DMS153 (cell line): ENCODE data around the gene METTL24.
"Not testable (repeated sequence)": the region's sequence is repeated elsewhere in the genome, so short reads cannot be mapped to it uniquely, and the experiment has no call there.

ENCODE experiments used
- DNase-seq: peaks from one replicate; lab custom pipeline; 2025; lab: John Stamatoyannopoulos, UW

Gene METTL24

DNA sequence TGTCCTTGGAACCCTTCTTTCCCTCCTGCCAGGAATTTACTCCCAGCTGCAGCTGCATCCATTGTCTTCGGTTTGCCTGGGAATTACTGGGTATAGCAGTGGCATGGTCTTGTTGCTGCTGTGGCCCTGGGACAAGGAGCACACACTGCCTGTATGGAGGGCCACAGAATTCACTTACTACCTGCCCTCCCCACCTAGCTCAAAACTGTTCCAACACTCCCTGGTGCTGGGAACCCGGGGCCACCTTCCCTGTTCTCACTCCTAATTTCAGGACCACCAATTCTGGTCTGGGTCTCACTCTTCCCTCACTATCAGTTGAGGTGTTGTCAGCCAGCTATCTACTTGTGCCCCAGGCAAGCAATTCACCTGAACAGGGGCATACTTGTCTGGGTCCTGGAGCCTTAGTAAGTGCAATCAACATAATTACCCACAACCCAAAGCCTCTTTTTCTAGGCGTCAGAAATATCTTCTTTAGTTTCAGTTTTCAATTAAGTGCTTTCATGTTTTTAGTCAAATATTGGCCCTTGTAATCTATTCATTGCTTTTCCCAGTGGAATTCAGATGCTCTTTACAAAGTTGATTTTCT is 47.2 kb downstream of the METTL24 start:
- no peak for DNase-seq

DNA sequence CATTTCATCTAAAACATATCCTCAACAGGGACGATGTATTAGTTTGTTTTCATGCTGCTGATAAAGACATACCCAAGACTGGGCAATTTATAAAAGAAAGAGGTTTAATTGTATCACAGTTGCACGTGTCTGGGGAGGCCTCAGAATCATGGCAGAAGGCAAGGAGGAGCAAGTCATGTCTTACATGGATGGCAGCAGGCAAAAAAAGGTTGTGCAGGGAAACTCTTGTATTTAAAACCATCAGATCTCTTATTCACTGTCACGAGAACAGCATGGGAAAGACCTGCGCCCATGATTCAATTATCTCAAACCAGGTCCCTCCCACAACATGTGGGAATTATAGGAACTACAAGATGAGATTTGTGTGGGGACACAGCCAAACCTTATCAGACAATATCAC is 48.7 kb downstream of the METTL24 start:
- not testable (repeated sequence) for DNase-seq

DNA sequence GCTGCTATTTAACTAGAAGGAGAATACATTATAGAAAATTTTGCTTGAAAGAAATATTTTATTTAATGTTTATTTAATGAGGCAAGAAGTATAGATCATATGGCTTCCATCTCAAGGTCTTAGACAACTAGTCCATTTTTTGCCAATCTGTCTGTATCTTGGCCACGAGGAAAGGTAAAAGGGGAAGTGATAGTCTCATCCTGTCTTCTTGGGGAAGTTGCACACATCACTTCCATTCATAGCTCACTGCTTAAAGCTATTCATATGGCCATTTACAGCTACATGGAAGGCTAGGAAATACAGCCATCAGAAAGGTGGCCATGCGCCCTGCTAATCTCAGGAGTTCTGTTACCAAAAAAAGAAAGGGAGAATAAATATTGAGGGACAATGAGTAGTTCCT is 50.8 kb downstream of the METTL24 start:
- no peak for DNase-seq

DNA sequence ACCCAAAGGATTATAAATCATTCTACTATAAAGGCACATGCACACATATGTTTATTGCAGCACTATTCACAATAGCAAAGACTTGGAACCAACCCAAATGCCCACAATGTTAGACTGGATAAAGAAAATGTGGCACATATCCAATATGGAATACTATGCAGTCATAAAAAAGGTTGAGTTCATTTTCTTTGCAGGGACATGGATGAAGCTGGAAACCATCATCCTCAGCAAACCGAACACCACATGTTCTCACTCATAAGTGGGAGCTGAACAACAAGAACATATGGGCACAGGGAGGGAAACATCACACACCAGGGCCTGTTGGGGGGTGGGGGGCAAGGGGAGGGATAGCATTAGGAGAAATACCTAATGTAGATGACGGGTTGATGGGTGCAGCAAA is 52.3 kb downstream of the METTL24 start:
- DNase-seq = not testable (repeated sequence)

DNA sequence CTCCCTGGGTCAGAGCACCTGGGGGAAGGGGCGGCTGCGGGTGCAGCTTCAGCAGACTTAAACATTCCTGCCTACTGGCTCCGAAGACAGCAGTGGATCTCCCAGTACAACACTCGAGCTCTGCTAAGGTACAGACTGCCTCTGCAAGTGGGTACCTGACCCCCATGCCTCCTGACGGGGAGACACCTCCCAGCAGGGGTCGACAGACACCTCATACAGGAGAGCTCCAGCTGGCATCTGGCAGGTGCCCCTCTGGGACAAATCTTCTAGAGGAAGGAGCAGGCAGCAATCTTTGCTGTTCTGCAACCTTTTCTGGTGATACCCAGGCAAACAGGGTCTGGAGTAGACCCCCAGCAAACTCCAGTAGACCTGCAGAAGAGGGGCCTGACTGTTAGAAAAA is 54.5 kb downstream of the METTL24 start:
- not testable (repeated sequence) for DNase-seq

DNA sequence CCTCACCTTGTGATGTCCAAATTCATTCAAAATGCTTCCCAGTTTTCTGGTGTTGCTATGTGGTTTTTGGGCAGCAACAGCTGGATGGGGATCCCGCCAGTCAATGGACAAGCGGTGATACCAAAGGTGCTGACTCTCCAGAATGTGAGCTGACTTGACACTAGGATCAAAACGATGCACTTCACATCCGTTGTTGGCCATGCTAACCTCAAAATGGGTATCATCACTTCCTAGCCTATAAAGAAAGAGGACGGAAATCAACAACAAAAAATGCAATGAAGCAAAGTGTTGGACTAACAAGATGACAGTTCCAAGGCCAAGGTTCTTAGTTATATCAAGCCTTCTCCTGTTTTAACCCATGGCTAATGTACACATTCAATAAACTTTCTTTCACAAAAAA is 59.2 kb downstream of the METTL24 start:
- no peak for DNase-seq

DNA sequence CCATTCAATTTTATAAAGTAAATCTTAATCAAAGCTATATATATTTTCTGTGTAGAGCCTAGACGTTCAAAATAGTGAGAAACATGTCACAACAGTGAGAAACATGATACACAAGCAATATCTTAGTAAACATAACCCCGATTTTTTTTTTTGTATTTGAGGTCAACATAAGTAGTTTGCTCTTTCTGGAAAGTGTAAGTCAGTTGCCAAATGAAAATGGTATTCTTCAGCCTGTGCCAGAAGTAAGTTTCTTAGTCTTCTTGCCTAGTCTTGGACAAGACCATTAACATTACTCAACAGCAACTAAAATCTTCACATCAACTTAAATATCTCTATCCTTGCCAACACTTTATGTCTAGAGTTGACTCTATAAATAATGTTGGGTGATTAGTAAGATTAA is 59.7 kb downstream of the METTL24 start:
- DNase-seq = no peak

DNA sequence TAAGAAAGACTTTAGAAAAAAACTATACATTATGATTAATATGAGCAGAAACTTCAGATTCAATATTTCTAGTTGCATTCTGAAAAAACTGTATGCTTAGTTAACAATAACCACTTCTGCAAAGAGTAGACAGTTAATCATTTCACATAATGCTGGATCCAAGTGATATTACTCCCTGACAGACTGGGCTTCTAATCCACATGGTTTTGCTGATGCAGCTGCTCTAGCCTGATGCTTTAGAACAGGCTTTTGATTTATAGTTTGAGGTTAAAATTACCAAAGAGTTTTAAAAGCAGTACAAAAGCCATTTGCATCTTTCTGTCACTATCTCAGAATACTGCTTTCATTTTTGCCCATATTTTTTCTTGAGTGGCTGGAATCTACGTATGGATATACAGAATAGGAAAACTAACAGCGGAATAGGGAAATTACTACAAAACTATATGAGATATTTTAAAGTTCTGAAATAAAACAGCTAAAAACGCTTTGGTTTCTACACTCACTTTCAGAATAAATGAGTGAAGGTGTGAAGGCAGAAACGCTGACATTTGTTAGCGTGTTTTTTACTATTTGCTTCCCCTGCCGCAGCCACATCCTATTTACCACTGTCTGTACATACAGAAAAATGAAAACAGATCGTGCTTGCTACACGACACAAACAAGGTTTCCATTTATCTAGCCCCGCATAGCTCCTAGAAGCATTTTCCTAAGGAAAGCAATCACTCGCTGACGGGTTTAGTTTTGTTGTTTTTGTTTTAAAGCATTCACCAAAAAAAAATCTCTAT is 61.7 kb downstream of the METTL24 start:
- DNase-seq = no peak

DNA sequence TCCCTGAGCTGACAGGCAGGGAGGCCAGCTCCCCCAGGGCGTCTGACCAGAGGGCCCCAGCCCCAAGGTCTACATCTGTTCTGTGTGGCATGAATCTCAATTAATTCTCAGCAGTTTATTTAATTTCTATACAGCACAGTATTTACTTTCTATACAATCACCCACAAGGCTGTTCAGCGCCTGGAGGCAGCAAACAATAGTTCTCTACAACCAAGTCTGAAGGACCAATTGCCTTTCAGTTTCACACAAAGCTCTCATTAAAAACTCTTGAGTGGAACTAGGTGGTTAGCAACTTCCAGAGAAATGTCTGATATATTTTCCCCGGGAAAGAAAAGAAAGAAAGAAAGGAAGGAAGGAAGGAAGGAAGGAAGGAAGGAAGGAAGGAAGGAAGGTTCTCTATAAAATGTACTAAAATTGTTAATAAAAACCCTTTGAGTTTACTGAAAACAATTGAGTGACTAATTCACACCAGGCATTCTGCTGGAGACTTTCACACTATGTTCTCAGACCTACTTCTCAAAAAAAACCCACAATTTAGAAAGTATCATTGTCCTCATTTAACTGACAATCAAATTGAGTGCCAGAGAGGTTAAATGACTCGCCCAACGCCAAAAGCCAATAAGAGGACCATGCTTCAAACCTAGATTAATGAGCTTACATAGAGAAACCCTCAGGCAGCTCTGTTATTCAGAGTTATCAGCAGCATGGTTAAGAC is 62.5 kb downstream of the METTL24 start:
- DNase-seq = no peak

DNA sequence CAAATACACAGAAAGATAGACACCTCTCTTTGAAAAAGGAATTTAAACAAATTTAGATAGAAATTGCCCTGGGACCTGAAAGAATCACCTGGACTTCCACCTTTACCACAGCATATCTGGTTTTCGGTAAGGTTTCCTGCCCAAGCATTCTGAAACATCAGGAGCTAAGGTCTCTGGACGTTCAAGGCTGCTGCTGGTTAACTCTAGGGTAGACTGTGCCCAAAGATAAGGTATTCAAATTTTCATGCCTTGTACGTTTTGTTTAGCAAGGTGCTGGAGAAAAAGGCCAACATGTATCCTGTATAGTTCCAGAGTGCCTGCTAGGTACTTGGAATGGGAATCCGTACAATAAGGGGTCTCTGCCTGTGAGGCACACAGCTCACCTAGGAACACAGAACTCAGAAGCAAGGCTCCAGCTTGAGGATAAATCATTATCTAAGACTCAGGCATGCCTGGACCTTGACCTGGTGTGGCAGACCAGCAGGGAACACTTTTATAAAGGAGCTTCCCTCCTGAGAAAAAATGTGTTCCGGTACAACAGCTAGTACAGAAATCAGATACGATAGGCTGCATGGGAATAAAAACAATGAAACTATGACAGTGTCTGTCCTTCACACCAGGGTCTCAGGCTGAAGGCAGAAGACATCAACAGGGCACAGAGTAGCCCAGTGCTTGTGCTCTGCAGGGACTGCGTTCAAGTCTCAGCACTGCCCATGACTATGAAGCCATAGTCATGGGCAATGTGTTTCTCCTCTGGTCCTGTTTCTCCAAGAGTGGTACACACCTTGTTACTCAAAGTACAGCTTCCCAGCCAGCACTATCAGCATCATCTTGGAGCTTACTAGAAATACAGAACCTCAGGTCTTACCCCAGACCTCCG is 70.4 kb downstream of the METTL24 start:
- no peak for DNase-seq

DNA sequence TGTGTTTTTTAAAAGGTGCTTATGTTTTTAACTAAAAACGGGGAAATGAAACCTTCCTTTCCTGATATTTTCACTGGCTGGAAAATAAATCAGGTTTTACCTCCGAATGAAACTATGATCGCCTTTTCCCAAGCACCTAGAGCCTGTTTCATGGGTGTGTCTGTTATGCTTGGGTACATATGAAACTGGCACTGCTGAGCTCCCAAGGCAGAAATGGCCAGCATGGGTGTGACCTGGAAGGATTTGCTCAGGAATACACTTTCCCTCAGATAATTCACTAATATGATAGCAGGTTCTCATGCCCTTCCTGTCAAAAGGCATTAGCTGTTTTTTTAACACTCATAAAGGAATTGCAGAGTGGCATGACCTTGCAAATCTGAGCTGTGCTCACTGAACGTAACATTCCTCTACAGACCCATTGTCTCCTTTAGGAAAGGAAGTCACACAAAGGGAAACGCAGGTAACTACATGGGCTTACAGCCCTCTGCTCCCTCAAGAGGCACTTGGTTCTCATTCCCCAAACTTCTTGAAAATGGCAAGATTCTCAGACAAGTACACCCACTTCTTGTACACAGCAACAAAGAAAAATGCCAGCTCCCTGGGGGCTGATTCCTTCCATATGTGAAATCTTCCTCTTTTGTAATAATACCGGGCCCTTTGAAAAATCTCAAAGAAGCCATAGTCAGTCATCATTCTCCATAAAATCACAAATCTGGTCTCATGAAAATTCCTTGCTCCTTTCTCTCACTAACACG is 72.7 kb downstream of the METTL24 start:
- no peak for DNase-seq

DNA sequence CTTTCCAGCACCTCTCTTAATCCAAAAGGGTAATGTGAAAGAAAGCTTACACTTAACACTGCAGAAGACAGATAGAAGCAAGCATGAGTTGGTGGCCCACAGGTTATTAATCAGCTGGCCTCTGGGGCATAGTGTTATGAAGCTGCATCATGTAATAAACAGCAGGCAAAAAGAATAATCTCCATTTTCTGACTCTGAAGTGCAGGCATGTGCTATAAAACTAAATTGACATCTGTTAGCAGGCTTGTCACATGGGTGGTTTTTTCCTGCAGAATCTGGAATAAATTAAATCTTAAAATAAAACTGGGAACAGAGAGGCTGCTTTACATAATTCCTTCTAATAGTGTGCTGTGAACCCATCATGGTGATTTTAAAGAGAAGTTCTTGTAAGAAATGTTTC is 73.3 kb downstream of the METTL24 start:
- no peak for DNase-seq

DNA sequence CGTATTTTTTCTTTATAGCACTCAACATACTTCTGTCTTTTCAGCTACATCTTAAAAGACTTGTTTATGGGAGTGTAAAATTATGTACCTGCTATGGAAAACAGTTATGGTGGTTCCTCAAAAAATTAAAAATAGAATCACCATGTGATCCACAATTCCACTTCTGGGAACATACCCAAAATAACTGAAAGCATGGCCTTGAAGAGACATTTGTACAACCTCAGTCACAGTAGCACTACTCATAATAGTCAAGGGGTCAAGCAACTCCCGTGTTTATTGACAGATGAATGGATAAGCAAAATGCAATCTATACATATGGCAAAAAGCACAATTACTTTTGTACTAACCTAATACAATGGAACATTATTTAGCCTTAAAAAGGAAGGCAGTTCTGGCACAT is 74.5 kb downstream of the METTL24 start:
- no peak for DNase-seq

DNA sequence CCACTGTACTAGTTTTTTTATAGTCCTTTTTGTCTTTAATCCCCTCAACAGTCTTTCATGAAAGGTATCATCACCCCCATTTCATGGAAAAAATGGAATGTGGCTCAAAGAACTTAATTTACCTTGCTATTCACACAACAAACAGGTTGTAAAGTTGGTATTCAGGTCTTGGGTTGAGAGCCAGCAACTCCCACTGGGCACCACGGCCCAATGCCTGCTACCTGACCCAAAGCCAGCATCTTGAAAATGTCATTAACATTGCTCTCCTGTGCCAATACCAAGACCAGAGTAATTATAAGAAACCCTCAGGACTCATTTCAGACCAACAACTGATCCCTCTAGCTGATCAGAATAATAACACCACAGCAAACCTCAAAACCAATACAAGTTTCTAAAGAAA is 75.7 kb downstream of the METTL24 start:
- no peak for DNase-seq

DNA sequence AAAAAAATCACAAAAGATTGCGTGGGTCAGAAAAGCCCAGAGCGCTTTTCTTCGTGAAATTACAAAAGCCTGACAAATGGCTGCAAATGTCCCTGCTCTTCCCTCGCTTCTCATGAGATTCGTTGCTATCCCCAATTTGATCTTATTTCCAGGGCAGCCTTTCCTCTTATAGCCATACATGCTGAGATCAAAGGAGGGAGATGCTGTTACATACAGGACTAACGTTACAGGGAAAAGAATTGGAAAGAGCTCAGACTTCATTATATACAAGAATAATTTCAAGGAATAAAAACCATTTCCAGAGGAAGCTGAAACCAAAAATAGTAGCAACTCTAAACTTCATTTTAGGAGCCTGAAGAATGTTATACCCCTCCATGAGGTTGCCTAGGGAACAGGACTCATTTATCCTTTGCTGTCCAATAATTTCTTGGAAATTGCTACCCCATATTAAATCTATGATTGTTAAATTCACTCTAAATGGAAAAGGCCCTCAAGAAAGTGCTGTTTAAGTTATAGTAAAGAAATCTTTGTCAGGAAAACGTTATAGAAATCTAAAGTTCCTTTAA is 81.0 kb downstream of the METTL24 start:
- no peak for DNase-seq

DNA sequence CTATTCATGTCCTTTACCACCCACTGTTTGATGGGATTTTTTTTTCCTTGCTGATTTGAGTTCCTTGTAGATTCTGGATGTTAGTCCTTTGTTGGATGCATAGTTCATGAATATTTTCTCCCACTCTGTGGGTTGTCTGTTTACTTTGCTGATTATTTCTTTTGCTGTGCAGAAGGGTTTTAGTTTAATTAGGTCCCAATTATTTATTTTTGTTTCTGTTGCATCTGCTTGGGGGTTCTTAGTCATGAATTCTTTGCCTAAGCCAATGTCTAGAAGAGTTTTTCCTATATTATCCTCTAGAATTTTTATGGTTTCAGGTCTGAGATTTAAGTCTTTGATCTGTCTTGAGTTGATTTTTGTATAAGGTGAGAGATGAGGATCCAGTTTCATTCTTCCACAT is 85.4 kb downstream of the METTL24 start:
- DNase-seq = not testable (repeated sequence)

DNA sequence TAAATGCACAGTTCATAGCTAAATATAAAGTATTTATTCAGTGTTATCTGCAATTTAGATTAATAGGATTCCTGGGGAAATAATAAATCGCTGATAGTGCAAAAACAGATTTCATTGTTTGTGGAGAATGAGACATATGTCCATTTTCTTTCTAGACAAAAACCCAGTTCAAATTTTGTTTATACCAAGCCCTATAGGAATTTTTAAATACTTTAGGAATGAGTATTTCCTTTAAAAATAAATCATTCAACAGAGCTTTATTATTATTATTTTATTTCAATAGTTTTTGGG is 86.5 kb downstream of the METTL24 start:
- no peak for DNase-seq

DNA sequence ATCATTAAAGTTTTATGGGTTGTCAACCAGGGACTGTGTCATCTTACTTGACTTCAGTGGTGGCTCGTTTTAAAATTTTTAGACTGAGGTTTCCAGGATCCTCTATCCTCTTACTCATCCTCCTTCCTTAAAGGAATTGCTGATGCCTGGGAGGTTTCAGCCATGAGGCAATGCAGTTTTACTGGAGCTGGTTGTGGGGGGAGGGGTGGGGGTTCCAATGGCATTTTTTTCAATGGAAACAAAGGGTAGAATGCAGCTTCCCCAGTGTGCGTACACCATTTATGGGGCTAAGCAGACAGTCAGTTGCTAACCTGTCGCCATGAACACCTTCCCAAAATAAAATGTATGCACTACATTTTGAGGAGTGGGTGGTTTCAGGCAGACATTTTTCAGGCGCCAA is 88.0 kb downstream of the METTL24 start:
- no peak for DNase-seq

DNA sequence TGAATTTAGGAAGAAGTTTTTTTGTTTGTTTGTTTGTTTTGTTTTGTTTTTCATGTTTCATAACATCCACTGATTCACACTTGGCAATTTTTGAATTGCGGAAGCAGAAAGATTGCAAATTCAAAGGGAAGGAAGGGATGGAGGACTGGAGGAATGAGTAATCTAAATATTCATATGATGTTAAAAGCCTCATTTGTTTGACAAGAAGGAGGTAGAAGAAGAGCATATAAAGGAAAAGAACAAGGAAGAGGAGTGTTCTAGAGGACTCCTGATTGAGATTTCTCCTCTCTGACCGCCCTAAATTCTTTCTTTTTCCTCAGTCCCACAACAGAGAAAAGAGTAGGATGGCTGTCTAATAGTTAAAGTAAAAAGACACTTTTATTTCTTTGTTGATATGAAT is 88.5 kb downstream of the METTL24 start:
- DNase-seq = no peak

DNA sequence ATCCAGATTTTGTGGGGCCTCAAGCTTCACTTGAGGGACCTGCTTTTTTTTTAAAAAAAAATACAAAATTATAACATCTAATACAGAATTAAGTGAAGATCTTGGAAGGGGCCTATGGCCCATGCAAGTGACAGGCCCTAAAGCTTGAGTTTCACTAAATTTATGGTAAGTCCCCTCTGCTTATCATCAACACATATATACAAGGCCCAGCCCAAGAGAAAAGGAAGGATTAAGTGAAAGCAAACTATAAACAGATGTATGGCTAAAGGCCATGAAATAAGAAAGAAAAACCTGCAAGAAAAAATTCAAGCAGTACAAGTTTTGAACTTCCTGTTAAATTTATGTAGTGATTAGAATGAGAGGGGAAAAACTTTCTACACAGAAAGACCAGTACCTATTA is 91.2 kb downstream of the METTL24 start:
- DNase-seq = no peak

DNA sequence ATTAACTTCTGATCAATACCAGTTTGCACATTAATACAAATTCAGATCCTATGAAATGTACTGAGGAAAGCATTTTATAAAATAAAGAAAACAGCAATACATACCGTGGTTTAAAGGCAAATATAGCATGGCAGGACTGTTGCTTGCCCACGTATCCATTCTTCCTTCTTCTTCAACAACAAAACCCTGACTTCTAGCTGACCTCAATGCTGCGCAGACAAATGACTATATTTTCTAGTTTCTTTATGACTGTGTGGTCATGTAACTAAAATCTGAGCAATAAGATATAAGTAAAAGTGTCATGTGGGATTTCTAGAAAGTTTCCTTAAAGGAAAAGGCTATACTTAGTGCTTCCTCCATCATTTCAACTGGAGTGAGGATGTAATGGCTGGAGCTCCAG is 92.9 kb downstream of the METTL24 start:
- DNase-seq = no peak

DNA sequence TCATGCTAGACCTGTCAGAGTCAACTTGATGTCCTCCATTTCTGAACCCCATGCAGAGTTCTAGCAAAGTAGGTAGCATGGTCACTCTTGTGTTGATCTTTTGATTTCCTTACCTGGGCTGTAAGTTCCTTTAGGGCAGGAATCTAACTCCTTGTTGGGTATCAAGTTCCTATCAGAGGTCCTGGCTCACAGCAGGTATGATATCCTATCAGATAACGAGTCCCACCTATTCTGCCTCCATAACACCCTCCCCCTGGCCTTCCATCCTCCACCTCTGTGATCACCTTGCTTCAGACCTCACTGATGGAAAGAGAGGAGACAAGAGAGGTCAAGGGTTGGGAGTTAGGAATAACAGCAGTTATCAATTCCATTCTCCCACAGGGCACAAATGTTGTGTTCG is 101.8 kb downstream of the METTL24 start:
- DNase-seq = no peak
